Activated CD4-positive, alpha-beta memory T cell treated with anti-CD3 and anti-CD28 coated beads, Interleukin-2, amount 10 ng/mL, durations not matched to agents 7 days and 5 days (primary cell): ENCODE data around the gene PAX5. TPM values are rescaled to one million over a fixed set of nuclear protein-coding genes. Genes with fewer than 3 reads are reported as not detected.

ENCODE experiments used
- CTCF ChIA-PET: fragments of 350-600 bp; sonication (Branson Sonifier 250); formaldehyde crosslinking; loops from one replicate; lab custom pipeline; 2021; ENCODE audit warnings: antibody characterized with exemption, inconsistent platforms; lab: Charles Lee
- POLR2A ChIA-PET: fragments of 350-600 bp; sonication (Branson Sonifier 250); formaldehyde crosslinking; loops from one replicate; lab custom pipeline; 2021; ENCODE audit warnings: antibody characterized with exemption; lab: Charles Lee
- DNase-seq: peaks from one replicate; pipeline ENCODE4 v3.0.0-alpha.2; 2020
- H3K27ac Mint-ChIP-seq: one replicate; pipeline ENCODE4 v1.8.0; 2021; ENCODE audit warnings: mild to moderate bottlenecking, mixed read lengths
- H3K27me3 Mint-ChIP-seq: one replicate; pipeline ENCODE4 v1.8.0; 2021; ENCODE audit warnings: mixed read lengths
- H3K36me3 Mint-ChIP-seq: one replicate; pipeline ENCODE4 v1.8.0; 2021; ENCODE audit warnings: low read depth, mixed read lengths
- H3K4me1 Mint-ChIP-seq: one replicate; pipeline ENCODE4 v1.8.0; 2021; ENCODE audit warnings: mixed read lengths
- H3K4me3 Mint-ChIP-seq: one replicate; pipeline ENCODE4 v1.8.0; 2021; ENCODE audit warnings: mild to moderate bottlenecking, mixed read lengths
- H3K9me3 Mint-ChIP-seq: one replicate; pipeline ENCODE4 v1.8.0; 2021; ENCODE audit warnings: mixed read lengths
- total RNA-seq, 2 experiments: library from RNA; stranded (reverse); gene quantifications; one replicate each; pipeline ENCODE4 v1.2.3, GENCODE V29; 2021

The PAX5 gene
- total RNA-seq, 2 experiments from 2014 or later: 0.05 to 0.15 TPM

- H3K36me3 Mint-ChIP-seq: no peaks in the 10 kb centered on the region
- DNase-seq: no peak
- no peak overlapping the region for H3K4me3 Mint-ChIP-seq
- H3K4me1 Mint-ChIP-seq: peaks cover 2% of the 10 kb centered on the region
- no peaks in the 10 kb centered on the region for H3K9me3 Mint-ChIP-seq
- ChIA-PET POLR2A (no interaction called here), CTCF (no interaction called here)
- H3K27ac Mint-ChIP-seq: no peak overlapping the region
- H3K27me3 Mint-ChIP-seq: peaks cover 25% of the 10 kb centered on the region
These were observed 214.8 kb downstream of the PAX5 start for GRCh38 chr9:36818965-36819870.

DNA sequence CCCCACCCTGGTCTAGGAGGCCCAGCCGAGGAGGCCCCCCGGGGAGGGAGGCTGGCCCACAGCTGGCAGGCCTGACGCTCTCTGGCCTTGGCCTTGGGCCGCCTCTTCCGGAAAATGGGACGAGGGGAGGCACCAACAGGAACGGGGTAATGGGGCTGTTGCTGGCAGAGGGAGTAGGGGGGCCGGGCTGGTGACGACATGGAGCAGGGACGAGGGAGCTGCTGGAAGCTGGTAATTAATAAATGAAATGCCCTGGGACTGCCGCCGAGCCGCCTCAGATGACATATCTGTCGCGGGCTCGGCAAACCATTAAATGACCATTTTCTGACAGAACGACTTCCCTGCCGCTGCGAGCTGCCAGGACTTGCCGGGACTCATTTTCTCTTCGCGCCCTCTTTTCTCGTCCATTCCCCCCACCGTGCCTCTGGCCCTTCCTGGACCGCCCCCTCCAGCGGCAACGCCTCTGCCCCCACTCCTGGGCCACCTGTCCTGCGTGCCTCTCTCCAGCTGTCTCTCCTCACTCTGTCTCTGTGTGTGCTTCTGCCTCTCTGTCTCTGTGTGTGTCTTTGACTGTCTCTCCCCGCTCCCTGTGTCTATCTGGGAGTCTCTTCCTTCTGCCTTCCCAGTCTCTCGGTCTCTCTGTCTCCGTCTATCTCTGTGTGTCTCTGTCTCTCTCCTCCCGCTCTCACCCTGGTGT lies 215.7 kb downstream of the PAX5 start:
- CTCF ChIA-PET: no interaction called here
- H3K27me3 Mint-ChIP-seq: peaks cover 25% of the 10 kb centered on the region
- H3K27ac Mint-ChIP-seq: no peak overlapping the region
- H3K4me3 Mint-ChIP-seq: no peak overlapping the region
- no peaks in the 10 kb centered on the region for H3K36me3 Mint-ChIP-seq
- peaks cover 2% of the 10 kb centered on the region for H3K4me1 Mint-ChIP-seq
- POLR2A ChIA-PET: no interaction called here
- DNase-seq: no peak
- no peaks in the 10 kb centered on the region for H3K9me3 Mint-ChIP-seq

DNA sequence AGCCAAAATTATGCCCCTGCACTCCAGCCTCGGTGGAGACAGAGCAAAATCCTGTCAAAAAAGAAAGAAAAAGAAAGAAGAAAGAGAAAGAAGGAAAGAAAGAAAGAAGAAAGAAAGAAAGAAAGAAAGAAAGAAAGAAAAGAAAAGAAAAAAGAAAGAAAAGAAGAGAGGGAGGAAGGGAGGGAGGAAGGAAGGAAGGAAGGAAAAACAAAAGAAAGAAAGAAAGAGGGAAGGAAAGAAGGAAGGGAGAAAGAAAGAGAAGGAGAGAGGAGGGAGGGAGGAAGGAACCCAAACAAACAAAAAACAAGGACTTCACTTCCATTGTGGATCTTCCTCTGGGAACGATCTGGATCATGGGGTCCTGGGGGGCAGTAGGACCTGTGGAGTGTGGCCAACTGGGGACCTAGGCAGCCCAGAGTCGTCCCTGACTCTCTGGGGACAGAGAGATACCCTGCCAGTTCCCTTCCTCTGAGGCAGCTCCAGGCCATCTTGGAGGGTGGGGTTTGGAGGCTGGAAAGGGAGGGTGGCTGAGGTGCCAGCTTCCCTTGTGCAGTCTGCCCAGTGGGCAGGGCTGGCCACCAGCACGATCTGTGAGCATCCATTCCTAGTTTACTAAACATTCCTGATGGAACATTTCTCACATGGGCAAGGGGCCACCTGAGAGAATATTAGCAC lies 216.8 kb downstream of the PAX5 start:
- Mint-ChIP-seq H3K27me3 (peaks cover 22% of the 10 kb centered on the region), H3K27ac (no peak overlapping the region), H3K4me3 (no peak overlapping the region), H3K36me3 (no peaks in the 10 kb centered on the region), H3K9me3 (no peaks in the 10 kb centered on the region), H3K4me1 (peaks cover 2% of the 10 kb centered on the region)
- ChIA-PET CTCF (no interaction called here), POLR2A (no interaction called here)
- no peak for DNase-seq

DNA sequence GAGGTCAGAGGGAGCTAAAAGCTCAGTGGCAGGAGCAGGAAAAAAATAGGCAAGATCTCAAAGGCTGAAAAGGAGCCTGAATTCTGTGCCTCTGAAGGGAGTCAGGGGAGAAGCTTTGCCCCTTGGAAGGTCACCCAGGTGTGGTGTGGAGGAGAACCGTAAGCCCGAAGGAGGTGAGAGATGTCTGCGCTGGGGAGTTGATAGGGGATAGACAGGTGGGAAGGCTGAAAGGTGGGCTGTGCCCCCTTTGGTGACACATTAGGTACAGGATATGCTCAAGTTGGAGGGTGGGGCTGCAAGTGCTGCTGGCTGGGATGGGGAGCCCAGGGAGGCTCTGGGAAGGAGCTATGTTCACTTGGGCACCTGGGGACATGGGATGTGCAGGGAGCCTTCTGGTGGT lies 217.7 kb downstream of the PAX5 start:
- no peak overlapping the region for H3K4me3 Mint-ChIP-seq
- POLR2A ChIA-PET: no interaction called here
- DNase-seq: no peak
- peaks cover 2% of the 10 kb centered on the region for H3K4me1 Mint-ChIP-seq
- CTCF ChIA-PET: no interaction called here
- no peaks in the 10 kb centered on the region for H3K9me3 Mint-ChIP-seq
- H3K27me3 Mint-ChIP-seq: peaks cover 25% of the 10 kb centered on the region
- H3K27ac Mint-ChIP-seq: no peak overlapping the region
- no peaks in the 10 kb centered on the region for H3K36me3 Mint-ChIP-seq

GRCh38 chr9:36815566-36816348 lies 218.3 kb downstream of the PAX5 start:
- Mint-ChIP-seq H3K4me3 (no peak overlapping the region), H3K9me3 (no peaks in the 10 kb centered on the region), H3K4me1 (peaks cover 2% of the 10 kb centered on the region), H3K36me3 (no peaks in the 10 kb centered on the region), H3K27ac (no peak overlapping the region), H3K27me3 (peaks cover 27% of the 10 kb centered on the region)
- ChIA-PET CTCF (no interaction called here), POLR2A (no interaction called here)
- no peak for DNase-seq

DNA sequence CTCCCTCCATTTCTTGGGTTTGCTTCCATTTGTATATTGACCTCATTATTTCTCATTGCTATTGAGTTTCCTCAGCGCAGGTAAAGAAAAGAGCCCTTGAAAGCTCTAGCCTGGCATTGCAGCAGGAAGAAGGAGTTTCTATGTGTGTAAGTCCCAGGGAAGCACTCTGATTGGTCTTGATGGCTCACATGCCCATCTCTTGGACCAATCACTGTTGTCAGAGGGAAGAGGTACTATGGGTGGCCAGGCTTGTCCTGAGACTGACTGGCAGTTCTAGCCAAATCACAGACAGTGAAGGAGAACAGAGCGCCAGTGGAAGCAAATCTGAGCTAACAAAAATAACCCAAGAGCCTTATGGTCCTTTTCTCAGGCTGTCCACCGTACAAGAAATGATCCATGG lies 219.0 kb downstream of the PAX5 start:
- peaks cover 2% of the 10 kb centered on the region for H3K4me1 Mint-ChIP-seq
- ChIA-PET CTCF (no interaction called here), POLR2A (no interaction called here)
- DNase-seq: no peak
- peaks cover 31% of the 10 kb centered on the region for H3K27me3 Mint-ChIP-seq
- H3K9me3 Mint-ChIP-seq: no peaks in the 10 kb centered on the region
- no peak overlapping the region for H3K27ac Mint-ChIP-seq
- H3K36me3 Mint-ChIP-seq: no peaks in the 10 kb centered on the region
- no peak overlapping the region for H3K4me3 Mint-ChIP-seq

DNA sequence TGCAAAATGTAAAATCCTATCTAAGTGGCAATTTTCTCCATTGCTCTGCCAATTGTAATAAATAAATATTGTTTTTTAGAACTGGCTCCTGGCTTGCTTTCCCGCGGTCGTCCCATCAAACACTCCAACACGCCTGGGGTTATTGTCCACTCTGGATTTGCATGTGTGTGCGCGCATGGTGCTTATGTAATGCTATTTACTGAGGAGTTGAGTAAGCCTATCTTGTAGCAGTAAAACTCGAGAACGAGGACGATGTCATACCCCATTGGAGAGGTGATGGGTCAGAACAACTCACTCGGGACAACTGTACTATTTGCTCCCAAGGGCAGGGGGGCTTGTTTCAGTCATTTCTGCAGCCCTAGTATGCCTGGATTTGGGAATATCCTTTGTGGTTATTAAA lies 220.9 kb downstream of the PAX5 start:
- POLR2A ChIA-PET: no interaction called here
- H3K36me3 Mint-ChIP-seq: no peaks in the 10 kb centered on the region
- no peak for DNase-seq
- H3K9me3 Mint-ChIP-seq: no peaks in the 10 kb centered on the region
- H3K4me1 Mint-ChIP-seq: no peaks in the 10 kb centered on the region
- no peak overlapping the region for H3K27ac Mint-ChIP-seq
- no peak overlapping the region for H3K4me3 Mint-ChIP-seq
- CTCF ChIA-PET: no interaction called here
- H3K27me3 Mint-ChIP-seq: peaks cover 28% of the 10 kb centered on the region

GRCh38 chr9:36812556-36812955 lies 221.5 kb downstream of the PAX5 start:
- Mint-ChIP-seq H3K36me3 (no peaks in the 10 kb centered on the region), H3K27me3 (peaks cover 28% of the 10 kb centered on the region), H3K4me1 (no peaks in the 10 kb centered on the region), H3K4me3 (no peak overlapping the region), H3K9me3 (no peaks in the 10 kb centered on the region), H3K27ac (no peak overlapping the region)
- CTCF ChIA-PET: no interaction called here
- POLR2A ChIA-PET: no interaction called here
- DNase-seq: no peak

- no peak for DNase-seq
- H3K27me3 Mint-ChIP-seq: peaks cover 25% of the 10 kb centered on the region
- no peaks in the 10 kb centered on the region for H3K36me3 Mint-ChIP-seq
- H3K4me3 Mint-ChIP-seq: no peak overlapping the region
- no peaks in the 10 kb centered on the region for H3K4me1 Mint-ChIP-seq
- CTCF ChIA-PET: interaction anchor here (0.6 kb wide), 1 partner anchor 607 kb away, joined by 3 read pairs; no protein-coding TSS in a partner anchor
- POLR2A ChIA-PET: no interaction called here
- H3K27ac Mint-ChIP-seq: no peak overlapping the region
- H3K9me3 Mint-ChIP-seq: no peaks in the 10 kb centered on the region
These were observed 225.8 kb downstream of the PAX5 start for GRCh38 chr9:36808251-36808650.

DNA sequence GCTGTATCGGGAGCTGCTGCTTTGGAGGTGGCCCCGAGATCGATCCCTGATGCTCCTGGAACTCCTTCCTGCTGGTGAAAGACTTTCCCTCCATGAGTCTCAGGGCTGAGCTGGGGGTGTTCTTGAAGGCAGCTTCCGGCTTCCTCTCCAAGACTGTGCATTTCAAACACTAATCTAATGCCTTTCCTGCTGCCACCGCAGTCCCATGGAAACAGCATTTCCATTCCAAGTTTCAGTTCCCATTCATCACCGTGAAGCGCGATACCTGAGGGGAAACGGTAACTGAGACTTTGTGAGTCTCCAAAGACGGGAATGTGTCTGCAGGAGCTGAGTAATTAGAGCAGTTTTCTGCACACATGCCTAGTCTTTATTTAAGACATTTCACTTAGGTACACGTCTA lies 230.1 kb downstream of the PAX5 start:
- POLR2A ChIA-PET: no interaction called here
- Mint-ChIP-seq H3K27ac (no peak overlapping the region), H3K36me3 (no peaks in the 10 kb centered on the region), H3K4me3 (no peak overlapping the region), H3K4me1 (no peaks in the 10 kb centered on the region), H3K27me3 (peaks cover 7% of the 10 kb centered on the region), H3K9me3 (no peaks in the 10 kb centered on the region)
- no peak for DNase-seq
- CTCF ChIA-PET: no interaction called here

DNA sequence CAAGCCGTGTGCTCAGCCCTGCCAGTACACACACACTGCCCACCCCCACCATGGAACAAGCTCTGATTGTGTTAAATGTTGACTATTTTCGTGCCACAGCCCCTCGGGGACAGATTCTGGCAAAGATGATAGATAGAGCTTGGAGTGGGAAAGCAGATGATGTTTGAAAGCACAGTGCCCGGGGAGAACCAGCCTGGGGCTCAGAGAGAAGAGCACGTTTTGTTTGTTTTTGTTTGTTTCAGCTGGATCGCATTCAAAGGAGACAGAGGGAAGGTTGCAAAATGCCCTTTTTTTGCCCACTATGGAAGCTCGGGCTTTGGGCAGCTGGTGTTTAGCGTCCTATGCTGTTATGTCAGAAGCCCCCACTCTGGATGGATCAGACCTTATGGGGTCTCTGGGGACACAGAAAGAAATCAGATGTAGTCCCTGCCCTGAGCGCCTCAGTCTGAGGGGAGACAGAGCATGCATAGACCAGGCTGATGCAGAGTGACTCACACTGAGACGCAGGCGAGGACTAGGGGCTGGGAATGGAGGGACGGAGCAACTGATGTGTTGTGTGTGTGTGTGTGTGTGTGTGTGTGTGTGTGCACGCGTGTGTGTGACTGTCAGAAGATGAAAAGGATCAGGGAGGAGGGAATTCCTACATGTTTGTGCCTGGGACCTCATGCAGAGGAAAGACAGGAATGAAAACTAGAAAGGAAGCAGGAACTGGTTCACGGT lies 231.7 kb downstream of the PAX5 start:
- Mint-ChIP-seq H3K4me3 (no peak overlapping the region), H3K9me3 (no peaks in the 10 kb centered on the region), H3K4me1 (no peaks in the 10 kb centered on the region), H3K27me3 (peaks cover 7% of the 10 kb centered on the region), H3K27ac (no peak overlapping the region), H3K36me3 (no peaks in the 10 kb centered on the region)
- CTCF ChIA-PET: no interaction called here
- no peak for DNase-seq
- POLR2A ChIA-PET: no interaction called here

- no peaks in the 10 kb centered on the region for H3K9me3 Mint-ChIP-seq
- POLR2A ChIA-PET: no interaction called here
- peaks cover 7% of the 10 kb centered on the region for H3K27me3 Mint-ChIP-seq
- no peaks in the 10 kb centered on the region for H3K4me1 Mint-ChIP-seq
- no peak for DNase-seq
- no peaks in the 10 kb centered on the region for H3K36me3 Mint-ChIP-seq
- no peak overlapping the region for H3K4me3 Mint-ChIP-seq
- CTCF ChIA-PET: no interaction called here
- H3K27ac Mint-ChIP-seq: no peak overlapping the region
These were observed 233.6 kb downstream of the PAX5 start for GRCh38 chr9:36800455-36800854.
